ENCODE data around the gene RHBDL3. TPM values are rescaled to one million over a fixed set of nuclear protein-coding genes. Genes with fewer than 3 reads are reported as not detected.

Gene RHBDL3
- total RNA-seq, 1 experiment from 2014 or later, result 2.9 TPM

GRCh38 chr17:32356750-32357149 is 91.1 kb downstream of the RHBDL3 start:
- DNase-seq (ENCODE audit: low spot score), result no peak

- DNase-seq (ENCODE audit: low spot score), result no peak
Observed at GRCh38 chr17:32357615-32358014, 92.0 kb downstream of the RHBDL3 start.

DNA sequence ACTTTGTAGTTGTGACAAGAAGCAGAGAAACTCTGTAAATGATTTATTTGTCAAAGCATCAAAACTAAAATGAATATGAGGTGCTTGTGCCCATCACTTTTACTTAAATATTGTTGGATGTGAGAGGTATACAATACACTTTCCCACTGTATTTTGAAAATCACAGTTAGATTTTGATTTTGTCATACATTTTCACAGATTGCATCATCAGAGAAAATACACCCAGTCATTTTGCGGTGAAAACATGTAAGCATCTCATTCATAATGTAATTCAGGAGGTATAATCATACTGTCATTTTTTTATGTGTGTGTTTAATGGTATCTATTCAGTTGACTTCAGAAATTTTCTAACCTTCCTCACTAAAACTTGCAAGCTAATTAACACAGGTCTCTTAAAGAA is 95.6 kb downstream of the RHBDL3 start:
- no peak for DNase-seq (ENCODE audit: low spot score)

DNA sequence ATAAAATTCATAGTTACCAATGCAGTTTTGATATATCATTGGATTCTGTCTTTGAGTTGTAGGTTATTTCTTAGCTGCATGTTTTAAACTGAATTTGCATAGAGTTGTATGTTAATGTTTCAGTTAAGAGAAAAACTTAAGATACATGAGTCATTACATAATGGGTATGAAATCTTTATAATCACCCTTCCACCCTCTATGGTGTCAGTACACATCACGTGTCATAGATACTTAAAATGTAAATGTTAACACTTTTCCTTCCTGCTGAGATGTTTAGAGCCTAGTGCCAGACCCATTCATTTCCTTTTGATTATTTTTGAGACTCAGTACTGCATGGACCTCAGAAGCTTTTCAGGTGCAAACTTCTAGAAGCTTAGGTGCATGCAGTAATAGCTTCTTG is 104.8 kb downstream of the RHBDL3 start:
- no peak for DNase-seq (ENCODE audit: low spot score)

Other genes starting within 250 kb of the RHBDL3 start
- 29.9 and 36.2 TPM in 2 replicates for gene RHOT1, start 123.3 kb upstream of the RHBDL3 start, total RNA-seq (2014; rRNA removed; shearing (Covaris generic))
- 20.0 and 24.9 TPM in 2 replicates for gene C17orf75, start 76.3 kb downstream of the RHBDL3 start, total RNA-seq (2014; rRNA removed; shearing (Covaris generic))
- 145 and 203 TPM in 2 replicates for gene ZNF207, start 84.3 kb downstream of the RHBDL3 start, total RNA-seq (2014; rRNA removed; shearing (Covaris generic))
- 119 and 172 TPM in 2 replicates for gene PSMD11, start 178.7 kb downstream of the RHBDL3 start, total RNA-seq (2014; rRNA removed; shearing (Covaris generic))
- gene CDK5R1, start 221.2 kb downstream of the RHBDL3 start, total RNA-seq (2014; rRNA removed; shearing (Covaris generic)), result 2.5 and 3.2 TPM in 2 replicates

Measured in H4 (cell line).